ENCODE results near the gene DMXL2. TPM values are rescaled to one million over a fixed set of nuclear protein-coding genes. Genes with fewer than 3 reads are reported as not detected.

Gene DMXL2
- total RNA-seq, 3 donors from 2014 or later (not counting 1 experiment from before 2014, with no cell fraction given): 6.4 to 12.4 (median 11.3) TPM

GRCh38 chr15:51547656-51548055 is 74.9 kb downstream of the DMXL2 start:
- no peak for DNase-seq
- no peaks in the 10 kb centered on the region for H3K9me3 Mint-ChIP-seq
- intact Hi-C loops (cut with micrococcal nuclease): no loop called here
- Histone ChIP-seq H3K9me3 (ENCODE audit: control insufficient read depth, insufficient read depth, low read length) (no peaks in the 10 kb centered on the region), H3K36me3 (ENCODE audit: control insufficient read depth, insufficient read depth, low read length) (no peaks in the 10 kb centered on the region), H3K27me3 (ENCODE audit: control insufficient read depth, insufficient read depth, low read length) (no peaks in the 10 kb centered on the region), H3K27ac (ENCODE audit: low read length) (no peak overlapping the region), H3K4me1 (ENCODE audit: control insufficient read depth, insufficient read depth, low read length) (no peaks in the 10 kb centered on the region), H3K4me3 (ENCODE audit: low read length) (no peak overlapping the region)
- no peaks in the 10 kb centered on the region for H3K4me1 Mint-ChIP-seq
- H3K27ac Mint-ChIP-seq: no peak overlapping the region
- no peak overlapping the region for H3K4me3 Mint-ChIP-seq
- no peak for TF ChIP-seq CTCF (IDR thresholded peaks at IDR 0.05)
- no peaks in the 10 kb centered on the region for H3K36me3 Mint-ChIP-seq
- no peaks in the 10 kb centered on the region for H3K27me3 Mint-ChIP-seq (ENCODE audit: low read depth in 2 of 2)
- 89% methylated on average over 2 of the region's 2 CpGs for WGBS (ENCODE audit: insufficient coverage)
- ATAC-seq: no peak

- no peaks in the 10 kb centered on the region for H3K27me3 Mint-ChIP-seq (ENCODE audit: low read depth in 2 of 2)
- H3K4me3 Mint-ChIP-seq: no peak overlapping the region
- H3K36me3 Mint-ChIP-seq: no peaks in the 10 kb centered on the region
- WGBS (ENCODE audit: insufficient coverage): 13% methylated on average over 1 of the region's 1 CpG
- no peaks in the 10 kb centered on the region for H3K27me3 ChIP-seq (ENCODE audit: control insufficient read depth, insufficient read depth, low read length)
- TF ChIP-seq CTCF (IDR thresholded peaks at IDR 0.05): peak; percentile 22
- no peaks in the 10 kb centered on the region for H3K4me1 ChIP-seq (ENCODE audit: control insufficient read depth, insufficient read depth, low read length)
- H3K27ac Mint-ChIP-seq: no peak overlapping the region
- H3K4me3 ChIP-seq (ENCODE audit: low read length): no peak overlapping the region
- no peaks in the 10 kb centered on the region for H3K4me1 Mint-ChIP-seq
- no peaks in the 10 kb centered on the region for H3K36me3 ChIP-seq (ENCODE audit: control insufficient read depth, insufficient read depth, low read length)
- H3K9me3 ChIP-seq (ENCODE audit: control insufficient read depth, insufficient read depth, low read length): no peaks in the 10 kb centered on the region
- DNase-seq (peak in 1 of 2 donors; percentile 2), ATAC-seq (no peak)
- no peaks in the 10 kb centered on the region for H3K9me3 Mint-ChIP-seq
- intact Hi-C loops (cut with micrococcal nuclease): no loop called here
- H3K27ac ChIP-seq (ENCODE audit: low read length): no peak overlapping the region
Measured at GRCh38 chr15:51536965-51537574, 85.5 kb downstream of the DMXL2 start.

DNA sequence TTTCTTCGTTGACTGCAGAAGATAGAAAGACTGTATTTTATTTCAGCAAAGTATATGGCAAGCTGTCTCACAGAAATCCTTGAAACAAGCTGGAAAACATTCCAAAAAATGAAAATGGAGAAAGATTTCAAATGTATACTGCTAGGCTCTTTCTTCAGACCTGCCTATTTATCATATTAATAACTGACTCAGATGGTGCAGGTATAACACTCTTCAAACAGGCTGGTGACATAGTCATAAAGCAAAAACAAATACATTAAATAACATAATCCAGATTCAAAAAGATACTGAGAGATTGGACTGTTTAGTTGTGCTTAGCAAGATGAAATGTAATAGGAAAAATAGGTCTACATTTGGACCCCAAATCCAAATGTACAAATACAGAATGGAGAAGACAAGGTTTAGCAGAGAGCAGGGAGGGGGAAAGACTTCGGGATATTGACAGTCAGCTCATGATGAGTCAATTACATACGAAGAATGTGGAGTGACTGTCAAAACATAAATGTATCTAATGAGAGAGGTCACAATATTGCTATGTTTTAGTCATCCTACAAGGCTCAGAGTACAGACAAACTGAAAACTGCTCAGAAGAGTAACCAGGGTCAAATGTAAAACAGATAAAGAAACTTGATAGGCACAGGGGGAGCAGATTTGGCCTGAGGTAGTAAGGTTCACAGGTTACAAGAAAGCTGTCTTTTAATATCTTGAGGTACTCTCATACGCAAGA is 88.7 kb downstream of the DMXL2 start:
- Mint-ChIP-seq H3K27ac (no peak overlapping the region), H3K36me3 (no peaks in the 10 kb centered on the region), H3K27me3 (ENCODE audit: low read depth in 2 of 2) (no peaks in the 10 kb centered on the region), H3K4me3 (no peak overlapping the region), H3K9me3 (no peaks in the 10 kb centered on the region), H3K4me1 (no peaks in the 10 kb centered on the region)
- H3K36me3 ChIP-seq (ENCODE audit: control insufficient read depth, insufficient read depth, low read length): no peaks in the 10 kb centered on the region
- H3K9me3 ChIP-seq (ENCODE audit: control insufficient read depth, insufficient read depth, low read length): no peaks in the 10 kb centered on the region
- H3K27ac ChIP-seq (ENCODE audit: low read length): no peak overlapping the region
- DNase-seq: no peak
- intact Hi-C loops (cut with micrococcal nuclease): no loop called here
- H3K4me1 ChIP-seq (ENCODE audit: control insufficient read depth, insufficient read depth, low read length): no peaks in the 10 kb centered on the region
- no peak for TF ChIP-seq CTCF (IDR thresholded peaks at IDR 0.05)
- H3K4me3 ChIP-seq (ENCODE audit: low read length): no peak overlapping the region
- no peaks in the 10 kb centered on the region for H3K27me3 ChIP-seq (ENCODE audit: control insufficient read depth, insufficient read depth, low read length)
- ATAC-seq: no peak
- 79% methylated on average over 3 of the region's 4 CpGs for WGBS (ENCODE audit: insufficient coverage)

Data from natural killer cell (primary cell).